ENCODE data around the gene FNDC1. TPM values are rescaled to one million over a fixed set of nuclear protein-coding genes. Genes with fewer than 3 reads are reported as not detected.

The FNDC1 gene
- total and polyA plus RNA-seq, 2 of the 13 experiments (the other 11 are each of a cell fraction or from before 2014, with no cell fraction given), result not detected

- ATAC-seq, result no peak
- CTCF ChIA-PET (ENCODE audit: low intra/inter-chr PET ratio, low total read pairs), result no interaction called here
- POLR2A ChIA-PET, result no interaction called here
- TF ChIP-seq, protein P1, sequence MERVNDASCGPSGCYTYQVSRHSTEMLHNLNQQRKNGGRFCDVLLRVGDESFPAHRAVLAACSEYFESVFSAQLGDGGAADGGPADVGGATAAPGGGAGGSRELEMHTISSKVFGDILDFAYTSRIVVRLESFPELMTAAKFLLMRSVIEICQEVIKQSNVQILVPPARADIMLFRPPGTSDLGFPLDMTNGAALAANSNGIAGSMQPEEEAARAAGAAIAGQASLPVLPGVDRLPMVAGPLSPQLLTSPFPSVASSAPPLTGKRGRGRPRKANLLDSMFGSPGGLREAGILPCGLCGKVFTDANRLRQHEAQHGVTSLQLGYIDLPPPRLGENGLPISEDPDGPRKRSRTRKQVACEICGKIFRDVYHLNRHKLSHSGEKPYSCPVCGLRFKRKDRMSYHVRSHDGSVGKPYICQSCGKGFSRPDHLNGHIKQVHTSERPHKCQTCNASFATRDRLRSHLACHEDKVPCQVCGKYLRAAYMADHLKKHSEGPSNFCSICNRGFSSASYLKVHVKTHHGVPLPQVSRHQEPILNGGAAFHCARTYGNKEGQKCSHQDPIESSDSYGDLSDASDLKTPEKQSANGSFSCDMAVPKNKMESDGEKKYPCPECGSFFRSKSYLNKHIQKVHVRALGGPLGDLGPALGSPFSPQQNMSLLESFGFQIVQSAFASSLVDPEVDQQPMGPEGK (CRISPR knock-in tag; IDR thresholded peaks at IDR 0.05), result no peak
- TF ChIP-seq ZNF232 (CRISPR knock-in tag; IDR thresholded peaks at IDR 0.05; ENCODE audit: borderline replicate concordance), result no peak
- no peak for TF ChIP-seq SMAD1 (CRISPR knock-in tag; IDR thresholded peaks at IDR 0.05; ENCODE audit: borderline replicate concordance, low read depth)
- TF ChIP-seq ZNF772 (CRISPR knock-in tag; IDR thresholded peaks at IDR 0.05), result no peak
- no peak for TF ChIP-seq KMT2A (CRISPR knock-in tag; IDR thresholded peaks at IDR 0.05)
- no peak for TF ChIP-seq ZNF510 (CRISPR knock-in tag; IDR thresholded peaks at IDR 0.05; ENCODE audit: low read depth)
- no peak for TF ChIP-seq ZNF205 (CRISPR knock-in tag; IDR thresholded peaks at IDR 0.05)
- TF ChIP-seq ZNF552 (CRISPR knock-in tag; IDR thresholded peaks at IDR 0.05; ENCODE audit: borderline replicate concordance), result no peak
- no peak for TF ChIP-seq RBAK (CRISPR knock-in tag; IDR thresholded peaks at IDR 0.05)
- TF ChIP-seq TBX3 (IDR thresholded peaks at IDR 0.05; ENCODE audit: borderline replicate concordance), result no peak
- TF ChIP-seq, protein P2, sequence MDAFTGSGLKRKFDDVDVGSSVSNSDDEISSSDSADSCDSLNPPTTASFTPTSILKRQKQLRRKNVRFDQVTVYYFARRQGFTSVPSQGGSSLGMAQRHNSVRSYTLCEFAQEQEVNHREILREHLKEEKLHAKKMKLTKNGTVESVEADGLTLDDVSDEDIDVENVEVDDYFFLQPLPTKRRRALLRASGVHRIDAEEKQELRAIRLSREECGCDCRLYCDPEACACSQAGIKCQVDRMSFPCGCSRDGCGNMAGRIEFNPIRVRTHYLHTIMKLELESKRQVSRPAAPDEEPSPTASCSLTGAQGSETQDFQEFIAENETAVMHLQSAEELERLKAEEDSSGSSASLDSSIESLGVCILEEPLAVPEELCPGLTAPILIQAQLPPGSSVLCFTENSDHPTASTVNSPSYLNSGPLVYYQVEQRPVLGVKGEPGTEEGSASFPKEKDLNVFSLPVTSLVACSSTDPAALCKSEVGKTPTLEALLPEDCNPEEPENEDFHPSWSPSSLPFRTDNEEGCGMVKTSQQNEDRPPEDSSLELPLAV (CRISPR knock-in tag; conservative IDR thresholded peaks at IDR 0.05; ENCODE audit: low read depth), result no peak
- no peak for TF ChIP-seq ZNF615 (CRISPR knock-in tag; IDR thresholded peaks at IDR 0.05; ENCODE audit: borderline replicate concordance)
- no peak for TF ChIP-seq SNAPC2 (CRISPR knock-in tag; IDR thresholded peaks at IDR 0.05)
- TF ChIP-seq PHF20 (CRISPR knock-in tag; IDR thresholded peaks at IDR 0.05), result no peak
- TF ChIP-seq, protein P3, sequence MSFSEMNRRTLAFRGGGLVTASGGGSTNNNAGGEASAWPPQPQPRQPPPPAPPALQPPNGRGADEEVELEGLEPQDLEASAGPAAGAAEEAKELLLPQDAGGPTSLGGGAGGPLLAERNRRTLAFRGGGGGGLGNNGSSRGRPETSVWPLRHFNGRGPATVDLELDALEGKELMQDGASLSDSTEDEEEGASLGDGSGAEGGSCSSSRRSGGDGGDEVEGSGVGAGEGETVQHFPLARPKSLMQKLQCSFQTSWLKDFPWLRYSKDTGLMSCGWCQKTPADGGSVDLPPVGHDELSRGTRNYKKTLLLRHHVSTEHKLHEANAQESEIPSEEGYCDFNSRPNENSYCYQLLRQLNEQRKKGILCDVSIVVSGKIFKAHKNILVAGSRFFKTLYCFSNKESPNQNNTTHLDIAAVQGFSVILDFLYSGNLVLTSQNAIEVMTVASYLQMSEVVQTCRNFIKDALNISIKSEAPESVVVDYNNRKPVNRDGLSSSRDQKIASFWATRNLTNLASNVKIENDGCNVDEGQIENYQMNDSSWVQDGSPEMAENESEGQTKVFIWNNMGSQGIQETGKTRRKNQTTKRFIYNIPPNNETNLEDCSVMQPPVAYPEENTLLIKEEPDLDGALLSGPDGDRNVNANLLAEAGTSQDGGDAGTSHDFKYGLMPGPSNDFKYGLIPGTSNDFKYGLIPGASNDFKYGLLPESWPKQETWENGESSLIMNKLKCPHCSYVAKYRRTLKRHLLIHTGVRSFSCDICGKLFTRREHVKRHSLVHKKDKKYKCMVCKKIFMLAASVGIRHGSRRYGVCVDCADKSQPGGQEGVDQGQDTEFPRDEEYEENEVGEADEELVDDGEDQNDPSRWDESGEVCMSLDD (CRISPR knock-in tag; IDR thresholded peaks at IDR 0.05; ENCODE audit: borderline replicate concordance), result no peak
- no peak for TF ChIP-seq FOXA1 (IDR thresholded peaks at IDR 0.05)
- no peak for TF ChIP-seq FOXA1 (CRISPR knock-in tag; IDR thresholded peaks at IDR 0.05)
- Histone ChIP-seq H3K27me3 (ENCODE audit: control insufficient read depth in 1 of 2, insufficient read depth in 2 of 2, low read length in 2 of 2) (peaks cover 0 to 18% of the 10 kb centered on the region in 2 experiments; a peak in 2 of 5 replicates), H3K9ac (ENCODE audit: insufficient read depth, low read depth, low read length) (no peak overlapping the region), H3K27ac (ENCODE audit: extremely low read length, insufficient read depth, low read length) (no peak overlapping the region), H3K9me3 (ENCODE audit: low read length) (no peaks in the 10 kb centered on the region), H3K4me3 (replicated peaks in 1 of 3; ENCODE audit: insufficient read depth in 1 of 3, low read depth in 2 of 3, low read length in 3 of 3) (no peak overlapping the region), H2AFZ (ENCODE audit: low read length) (no peak overlapping the region), H3K4me1 (ENCODE audit: insufficient read depth, low read length) (no peaks in the 10 kb centered on the region), H3K79me2 (ENCODE audit: insufficient read depth, low read length) (no peaks in the 10 kb centered on the region), H4K20me1 (ENCODE audit: insufficient read depth, low read length) (no peaks in the 10 kb centered on the region), H3K4me2 (ENCODE audit: low read depth, low read length) (no peak overlapping the region), H3K36me3 (replicated peaks in 1 of 2; ENCODE audit: control insufficient read depth in 1 of 2, insufficient read depth in 2 of 2, low read length in 2 of 2) (no peaks in the 10 kb centered on the region)
- intact Hi-C loops (cut with micrococcal nuclease; ENCODE audit: unreplicated experiment) (no loop called here), in situ Hi-C loops (cut with HindIII; ENCODE audit: extremely low pct_ligation_motif_present, low pct_unique_long_range_greater_than_20kb) (loop anchor here (25.0 kb wide), 1 partner anchor 411 kb away; no protein-coding TSS in a partner anchor)
- WGBS (ENCODE audit: low lambda C conversion rate), result 0% methylated on average over 1 of the region's 1 CpG
- DNase-seq (ENCODE audit: low spot score), result no peak
- FAIRE-seq, result no peak
- BruUV-seq (replicated peaks), result no TSS peak
Measured at GRCh38 chr6:159201336-159201735, 32.1 kb downstream of the FNDC1 start.
